Measurements from ENCODE around the gene TLX1.

The TLX1 gene

GRCh38 chr10:101130984-101131961, at the start of gene TLX1:
TSS of gene TLX1 (plus strand) at chr10:101131300. CDS start at chr10:101131542, 242 bp downstream.
- DNase-seq: peak; percentile 12 to 45

- no peak for DNase-seq
Observed at GRCh38 chr10:101085846-101086245, 45.3 kb upstream of the TLX1 start.

GRCh38 chr10:101087376-101087775, 43.7 kb upstream of the TLX1 start:
- DNase-seq: no peak

GRCh38 chr10:101087965-101088364, 43.1 kb upstream of the TLX1 start:
- DNase-seq: no peak

GRCh38 chr10:101089520-101090299, 41.4 kb upstream of the TLX1 start:
- no peak for DNase-seq

GRCh38 chr10:101090597-101090996, 40.5 kb upstream of the TLX1 start:
- no peak for DNase-seq

DNA sequence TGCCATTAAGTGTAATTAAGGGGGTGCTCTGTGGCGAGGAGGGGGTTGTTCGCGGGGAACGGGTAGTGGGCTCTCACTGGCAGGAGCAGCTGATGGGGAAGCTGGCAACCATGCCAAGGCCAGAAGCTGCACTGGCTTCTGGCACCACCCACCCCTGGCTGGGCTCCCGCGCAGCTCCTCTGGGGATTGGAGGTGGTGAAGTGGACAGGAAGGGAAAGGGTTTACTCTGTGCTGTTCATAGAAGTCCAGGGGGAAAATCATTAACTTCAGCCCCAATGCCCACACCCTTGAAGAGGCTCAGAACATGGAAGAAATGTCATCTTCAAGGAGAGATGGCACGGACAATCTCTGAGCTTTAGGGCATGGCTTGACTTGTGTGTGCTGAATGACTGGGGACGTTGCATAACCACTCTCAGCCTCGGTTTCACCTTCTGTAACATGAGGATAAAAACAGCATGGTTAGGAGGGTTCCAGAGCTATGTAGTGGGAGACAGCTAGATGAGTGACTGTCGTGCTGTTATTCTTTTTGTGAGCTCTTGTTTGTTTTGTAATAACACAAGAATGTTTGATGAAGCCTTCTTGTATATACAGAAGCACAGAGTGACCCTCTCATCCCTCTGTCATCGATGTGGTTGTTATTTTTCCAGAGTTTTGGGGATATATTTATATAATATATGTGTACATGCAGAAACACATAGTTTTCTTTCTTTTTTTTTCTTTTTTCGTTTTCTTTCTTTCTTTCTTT, 39.4 kb upstream of the TLX1 start:
- DNase-seq: no peak

DNA sequence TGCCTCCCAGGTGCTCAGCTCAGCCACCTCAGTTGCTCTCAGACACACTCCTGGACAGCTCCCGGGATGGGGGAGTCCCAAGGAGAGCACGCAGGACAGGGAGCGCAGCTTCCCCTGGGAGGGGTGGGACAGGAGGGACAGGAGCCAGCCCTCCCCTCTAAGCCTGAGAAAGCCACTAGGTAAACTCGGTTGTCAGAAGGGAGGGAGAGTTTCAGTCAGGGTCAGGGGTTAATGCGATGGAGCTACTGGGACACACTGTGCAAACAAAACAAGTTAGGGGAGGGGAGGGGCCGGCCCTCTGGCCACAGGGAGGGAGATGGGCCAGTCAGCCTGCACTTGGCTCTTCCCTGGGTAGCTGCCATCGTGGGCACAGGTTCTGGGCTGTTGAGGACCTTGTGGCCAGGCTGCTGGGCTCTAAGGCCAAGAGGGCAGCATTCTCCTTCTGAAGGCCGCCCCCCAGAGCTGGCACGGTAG, 38.2 kb upstream of the TLX1 start:
- DNase-seq: no peak

DNA sequence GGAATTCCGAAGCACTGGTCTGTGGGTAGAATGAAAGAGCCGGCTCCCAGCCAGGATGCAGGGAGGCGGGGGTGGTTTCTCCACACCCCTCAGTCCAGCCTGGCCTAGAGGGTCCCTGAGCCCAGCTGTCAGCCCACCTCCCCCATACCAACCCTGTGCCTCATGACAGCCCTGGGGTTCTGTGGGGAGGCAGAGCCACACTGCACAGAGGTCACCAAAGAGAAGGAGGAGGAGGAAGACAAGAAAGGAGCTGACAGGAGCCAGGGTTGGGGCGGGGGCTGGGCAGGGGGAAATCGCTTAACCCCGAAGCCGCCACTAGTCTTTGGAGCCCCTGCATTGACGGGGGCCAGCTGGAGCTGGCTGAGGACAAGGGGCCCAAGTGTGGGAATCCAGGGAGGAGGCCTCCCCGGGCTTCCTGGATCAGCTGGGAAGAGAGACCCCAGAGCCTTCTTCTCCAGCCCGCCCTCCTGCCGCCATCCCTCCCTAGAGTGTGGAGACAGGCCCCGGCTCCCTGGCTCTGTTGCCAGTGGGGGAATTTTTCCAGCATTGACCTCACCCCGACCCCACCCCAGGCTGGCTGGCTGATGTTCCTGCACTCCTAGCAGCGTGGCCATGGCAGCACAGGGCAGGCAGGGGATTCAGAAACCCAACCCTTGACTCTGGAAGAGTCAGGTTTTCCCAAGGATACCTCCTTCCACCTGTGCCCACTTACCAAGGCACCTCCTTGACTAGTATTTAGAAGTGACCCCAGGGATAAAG, 36.8 kb upstream of the TLX1 start:
- DNase-seq: no peak

- DNase-seq: no peak
Observed at GRCh38 chr10:101095004-101095403, 36.1 kb upstream of the TLX1 start.

DNA sequence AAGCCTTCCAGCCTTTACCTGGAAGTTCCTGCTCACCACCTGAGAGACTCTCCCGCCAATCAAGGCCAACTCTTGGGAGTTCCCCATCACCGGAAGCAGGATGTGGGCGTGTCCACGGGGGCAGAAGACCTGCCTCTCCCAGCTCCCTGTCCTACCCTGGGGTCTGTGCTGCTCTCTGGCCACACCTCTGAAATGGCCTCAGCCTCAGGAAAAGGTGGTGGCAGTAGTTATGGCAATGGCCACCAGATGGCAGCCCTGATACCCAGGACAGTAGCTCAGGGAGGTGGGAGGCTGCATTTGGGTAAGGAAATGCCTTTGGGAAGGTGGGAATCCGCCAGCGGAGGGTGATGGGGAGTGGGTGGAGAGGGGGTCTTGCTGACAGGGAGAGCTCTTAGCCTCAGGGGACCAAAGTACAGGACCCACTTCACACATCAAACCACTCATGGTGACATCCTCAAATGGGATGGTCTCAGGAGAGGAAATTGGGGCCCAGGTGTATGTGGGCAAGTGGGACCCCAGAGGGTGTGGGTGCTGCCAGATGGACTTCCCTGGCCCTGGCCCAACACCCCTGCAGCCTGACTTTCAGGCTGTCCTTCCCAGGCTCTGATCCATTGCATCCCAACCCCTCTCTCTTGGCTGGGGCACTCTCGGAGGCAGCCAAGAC, 35.4 kb upstream of the TLX1 start:
- DNase-seq: peak in 1 of 2 experiments; percentile 42

DNA sequence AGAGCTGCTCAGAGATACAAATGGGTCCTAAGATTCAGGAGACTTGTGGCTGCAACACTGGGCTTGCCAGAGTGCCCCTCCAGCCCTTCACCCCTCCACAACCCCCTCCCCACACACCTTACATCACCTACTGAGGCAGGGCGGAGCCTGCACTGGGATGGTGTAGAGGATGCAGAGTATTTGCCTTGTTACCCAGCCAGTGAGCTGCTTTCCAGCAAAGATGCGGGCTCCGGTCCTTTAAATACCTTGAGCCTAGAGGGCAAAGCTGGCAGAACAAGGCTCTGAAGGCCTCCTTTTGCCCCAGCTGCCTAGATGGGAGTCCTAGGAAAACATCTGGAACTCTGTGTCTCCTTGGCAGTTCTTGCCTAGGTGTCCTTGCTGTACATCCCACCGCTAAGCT, 34.7 kb upstream of the TLX1 start:
- no peak for DNase-seq

DNA sequence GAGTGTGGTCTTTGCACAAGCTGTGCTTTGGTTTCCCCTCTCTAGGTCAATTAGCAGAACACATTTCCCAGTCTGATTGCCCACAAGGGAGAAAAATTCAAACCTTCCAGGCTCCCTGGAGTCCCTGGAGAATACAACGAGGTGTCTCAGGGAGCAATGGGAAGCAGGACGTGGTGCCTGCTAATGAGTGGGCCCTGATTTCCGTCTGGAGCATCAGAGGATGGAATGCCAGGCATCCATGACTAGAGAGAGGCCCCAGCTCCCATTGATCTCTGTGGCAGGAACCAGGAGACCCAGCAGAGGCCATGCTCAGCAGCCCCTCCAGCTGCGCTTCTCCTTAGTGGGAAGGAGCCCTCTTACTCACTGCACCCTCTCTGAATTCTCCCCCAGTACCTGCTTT, 33.2 kb upstream of the TLX1 start:
- no peak for DNase-seq

- DNase-seq: no peak
Observed at GRCh38 chr10:101099901-101100300, 31.2 kb upstream of the TLX1 start.

- no peak for DNase-seq
Observed at GRCh38 chr10:101101372-101101881, 29.7 kb upstream of the TLX1 start.

DNA sequence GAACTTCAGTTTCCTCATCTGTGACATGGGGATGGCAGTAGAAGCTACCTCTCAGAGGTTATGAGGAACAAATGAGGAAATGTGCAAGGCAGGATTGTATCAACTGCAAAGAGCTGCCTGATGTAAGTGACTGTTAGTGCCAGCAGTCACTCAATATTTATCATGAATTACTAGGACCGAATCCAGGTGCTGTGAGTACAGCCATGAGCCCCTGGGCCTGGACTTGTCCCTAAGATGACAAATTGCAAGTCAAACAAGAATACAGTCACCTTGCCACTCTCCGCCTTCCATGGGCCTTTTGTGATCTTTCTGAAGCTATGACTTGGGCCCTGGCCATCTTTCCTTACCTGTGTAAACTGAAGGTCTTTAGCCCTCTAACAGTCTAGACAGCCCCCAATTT, 27.7 kb upstream of the TLX1 start:
- DNase-seq: no peak

- no peak for DNase-seq
Observed at GRCh38 chr10:101106351-101106750, 24.7 kb upstream of the TLX1 start.

DNA sequence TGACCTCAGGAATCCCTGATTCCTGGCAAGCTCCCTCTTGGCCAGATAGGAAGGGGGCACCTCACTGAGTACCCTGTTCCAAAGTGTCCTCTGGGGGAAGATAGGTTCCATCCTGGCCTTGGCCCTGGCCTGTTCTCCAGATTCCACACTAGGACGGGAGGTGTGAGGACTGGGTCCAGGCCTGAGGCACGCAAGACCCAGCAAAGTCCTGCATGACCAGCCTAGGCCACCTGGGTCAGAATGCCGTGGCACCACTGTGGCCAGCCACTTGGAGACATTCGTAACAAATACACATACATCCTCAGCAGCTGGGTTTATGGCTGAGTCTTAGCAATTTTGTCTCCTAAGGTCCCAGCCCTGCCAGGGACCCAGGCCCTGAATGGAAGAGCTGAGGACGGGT, 23.3 kb upstream of the TLX1 start:
- no peak for DNase-seq

- no peak for DNase-seq
Observed at GRCh38 chr10:101110856-101111523, 20.1 kb upstream of the TLX1 start.

DNA sequence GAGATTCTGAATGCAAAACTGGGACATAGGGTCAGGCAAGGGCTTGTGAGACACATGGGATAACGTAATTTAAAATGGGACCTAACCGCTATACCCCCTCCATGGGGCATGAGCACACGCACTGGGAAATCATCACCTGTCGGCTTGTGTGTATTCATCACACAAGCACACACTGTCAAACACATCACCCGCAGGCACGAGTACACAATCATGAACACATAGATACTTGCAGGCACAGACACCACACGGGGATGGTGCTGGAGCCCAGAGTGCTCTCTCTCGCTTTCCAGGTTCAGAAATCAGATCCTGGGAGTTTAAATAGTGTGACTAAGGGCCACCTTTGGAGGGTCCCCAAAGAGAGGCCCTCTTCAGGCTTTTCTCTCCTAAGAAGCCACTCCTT, 19.6 kb upstream of the TLX1 start:
- no peak for DNase-seq

Data from NCI-H524 (cell line).